Osteocyte (in vitro differentiated cells): ENCODE measurements around the gene ADCY2. TPM values are rescaled to one million over a fixed set of nuclear protein-coding genes. Genes with fewer than 3 reads are reported as not detected.

Experiments used
- DNase-seq: peaks from one replicate; pipeline ENCODE4 v3.0.0; 2021; ENCODE audit warnings: mixed read lengths; ENCODE audit not compliant: unreplicated experiment; ENCODE audit errors: extremely low spot score
- H3K27ac Mint-ChIP-seq: one replicate; pipeline ENCODE4 v1.8.0; 2021; ENCODE audit warnings: mild to moderate bottlenecking, mixed read lengths; ENCODE audit not compliant: unreplicated experiment
- H3K27me3 Mint-ChIP-seq: one replicate; pipeline ENCODE4 v1.8.0; 2021; ENCODE audit warnings: mixed read lengths; ENCODE audit not compliant: unreplicated experiment
- H3K36me3 Mint-ChIP-seq: one replicate; pipeline ENCODE4 v1.8.0; 2021; ENCODE audit warnings: mixed read lengths; ENCODE audit not compliant: unreplicated experiment
- H3K4me1 Mint-ChIP-seq: one replicate; pipeline ENCODE4 v1.8.0; 2021; ENCODE audit warnings: mixed read lengths; ENCODE audit not compliant: unreplicated experiment
- H3K4me3 Mint-ChIP-seq: one replicate; pipeline ENCODE4 v1.8.0; 2021; ENCODE audit warnings: mild to moderate bottlenecking, moderate library complexity, mixed read lengths; ENCODE audit not compliant: unreplicated experiment
- H3K9me3 Mint-ChIP-seq: one replicate; pipeline ENCODE4 v1.8.0; 2021; ENCODE audit warnings: mixed read lengths; ENCODE audit not compliant: unreplicated experiment
- CTCF ChIP-seq: fragments of 200-600 bp; sonication (generic); IDR thresholded peaks from 2 replicates; pipeline ENCODE4 v1.5.0; 2021; ENCODE audit warnings: antibody characterized with exemption, mild to moderate bottlenecking, moderate library complexity
- total RNA-seq: library from RNA; stranded (reverse); gene quantifications from 2 replicates; pipeline ENCODE4 v1.2.1, GENCODE V29; 2021

ADCY2 gene
- total RNA-seq, 1 donor from 2014 or later: not detected

DNA sequence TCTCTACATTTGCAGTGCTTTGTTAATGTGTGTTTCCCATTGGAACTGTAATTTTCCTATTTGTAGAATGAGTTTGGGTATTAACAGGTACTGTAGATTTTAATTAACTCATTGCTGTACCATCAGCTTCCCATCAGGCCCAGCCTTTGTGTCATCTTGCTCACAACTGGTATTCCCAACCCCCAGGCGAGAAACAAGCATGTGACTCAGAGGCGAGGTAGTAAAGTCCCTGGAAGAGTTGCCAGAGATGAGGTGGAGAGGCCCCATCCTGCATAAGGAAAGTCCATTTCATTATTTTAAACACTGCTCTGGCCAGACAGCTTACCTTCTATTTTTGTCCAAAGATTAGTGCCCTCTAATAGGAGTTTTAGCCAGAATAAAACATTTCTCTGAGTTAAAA lies 29.9 kb downstream of the ADCY2 start:
- no peak overlapping the region for H3K27ac Mint-ChIP-seq
- H3K4me3 Mint-ChIP-seq: no peak overlapping the region
- H3K36me3 Mint-ChIP-seq: no peaks in the 10 kb centered on the region
- H3K4me1 Mint-ChIP-seq: no peaks in the 10 kb centered on the region
- no peaks in the 10 kb centered on the region for H3K27me3 Mint-ChIP-seq
- peaks cover 12% of the 10 kb centered on the region for H3K9me3 Mint-ChIP-seq
- DNase-seq: no peak
- TF ChIP-seq CTCF: no peak

GRCh38 chr5:7426284-7426683 lies 30.3 kb downstream of the ADCY2 start:
- H3K27me3 Mint-ChIP-seq: no peaks in the 10 kb centered on the region
- no peak for DNase-seq
- TF ChIP-seq CTCF: no peak
- no peak overlapping the region for H3K27ac Mint-ChIP-seq
- H3K36me3 Mint-ChIP-seq: no peaks in the 10 kb centered on the region
- H3K9me3 Mint-ChIP-seq: peaks cover 15% of the 10 kb centered on the region
- no peak overlapping the region for H3K4me3 Mint-ChIP-seq
- H3K4me1 Mint-ChIP-seq: no peaks in the 10 kb centered on the region

DNA sequence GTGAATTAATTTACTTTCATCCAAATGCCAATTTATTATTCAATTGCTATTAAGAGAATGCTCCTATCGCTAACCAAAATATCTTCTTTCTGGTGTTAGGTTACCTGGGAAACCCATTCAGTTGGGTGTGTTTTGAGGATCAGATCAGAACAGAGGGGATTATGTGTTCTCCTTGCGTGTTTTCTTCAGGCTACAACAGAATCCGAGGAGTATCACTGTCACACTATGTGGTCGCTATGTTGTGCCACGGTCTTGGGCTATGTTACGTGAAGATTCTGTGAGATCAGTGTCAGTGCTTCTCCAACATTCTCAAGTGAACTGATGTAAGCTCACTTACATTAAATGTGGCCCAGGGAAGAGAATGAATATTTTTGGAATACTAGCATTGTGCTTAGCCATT lies 39.0 kb downstream of the ADCY2 start:
- H3K36me3 Mint-ChIP-seq: no peaks in the 10 kb centered on the region
- no peak overlapping the region for H3K27ac Mint-ChIP-seq
- H3K9me3 Mint-ChIP-seq: peaks cover 29% of the 10 kb centered on the region

DNA sequence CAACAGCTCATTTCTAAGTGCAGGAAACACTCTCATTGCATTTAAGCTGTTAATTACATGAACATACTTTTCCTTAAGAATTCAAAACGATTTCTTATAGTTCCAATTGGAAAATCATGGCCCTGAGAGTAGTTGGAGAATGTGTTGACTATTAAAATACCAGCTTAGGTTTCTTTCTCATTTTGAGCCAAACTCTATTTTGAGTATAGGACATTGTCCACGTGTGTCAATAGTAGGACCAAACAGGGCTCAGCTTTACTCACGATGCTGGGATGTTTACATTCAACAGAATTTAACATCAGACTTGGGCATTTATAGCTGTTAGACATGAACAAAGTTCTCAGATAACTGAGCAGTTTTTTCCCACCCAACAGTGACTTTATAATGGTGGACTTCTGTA lies 39.6 kb downstream of the ADCY2 start:
- Mint-ChIP-seq H3K27ac (no peak overlapping the region), H3K27me3 (no peaks in the 10 kb centered on the region), H3K36me3 (no peaks in the 10 kb centered on the region), H3K4me1 (no peaks in the 10 kb centered on the region), H3K9me3 (peaks cover 31% of the 10 kb centered on the region), H3K4me3 (no peak overlapping the region)
- no peak for DNase-seq
- no peak for TF ChIP-seq CTCF

More for the DNA sequence above, 39.0 kb downstream of the ADCY2 start:
- no peaks in the 10 kb centered on the region for H3K4me1 Mint-ChIP-seq
- no peak for DNase-seq
- TF ChIP-seq CTCF: no peak
- H3K27me3 Mint-ChIP-seq: no peaks in the 10 kb centered on the region
- H3K4me3 Mint-ChIP-seq: no peak overlapping the region

DNA sequence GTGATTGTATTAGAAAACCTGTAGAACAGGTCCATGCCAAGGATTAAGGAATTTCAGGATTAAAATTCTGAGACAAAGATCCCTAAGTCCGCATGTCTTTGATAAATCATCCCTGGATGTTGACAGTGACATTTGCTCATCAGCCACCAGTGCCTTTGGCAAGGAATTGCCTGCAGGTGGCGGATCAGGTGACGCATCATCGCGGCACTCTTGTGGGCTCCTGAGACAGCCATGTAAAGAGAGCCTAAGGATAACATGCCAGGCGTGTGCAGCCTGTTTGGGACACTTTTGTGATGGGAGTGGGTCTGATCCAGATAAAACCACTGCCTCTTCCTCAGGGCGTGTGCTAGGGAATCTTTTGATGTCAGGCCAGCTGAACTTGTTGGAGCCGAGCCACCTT lies 40.6 kb downstream of the ADCY2 start:
- TF ChIP-seq CTCF: no peak
- Mint-ChIP-seq H3K27me3 (no peaks in the 10 kb centered on the region), H3K36me3 (no peaks in the 10 kb centered on the region), H3K4me3 (no peak overlapping the region), H3K9me3 (peaks cover 31% of the 10 kb centered on the region), H3K27ac (no peak overlapping the region), H3K4me1 (no peaks in the 10 kb centered on the region)
- no peak for DNase-seq
